ENCODE results near the gene ARHGEF25. TPM values are rescaled to one million over a fixed set of nuclear protein-coding genes. Genes with fewer than 3 reads are reported as not detected.

ARHGEF25 gene
- total RNA-seq, 2 donors from 2014 or later = 73.8 to 77.0 TPM

DNA sequence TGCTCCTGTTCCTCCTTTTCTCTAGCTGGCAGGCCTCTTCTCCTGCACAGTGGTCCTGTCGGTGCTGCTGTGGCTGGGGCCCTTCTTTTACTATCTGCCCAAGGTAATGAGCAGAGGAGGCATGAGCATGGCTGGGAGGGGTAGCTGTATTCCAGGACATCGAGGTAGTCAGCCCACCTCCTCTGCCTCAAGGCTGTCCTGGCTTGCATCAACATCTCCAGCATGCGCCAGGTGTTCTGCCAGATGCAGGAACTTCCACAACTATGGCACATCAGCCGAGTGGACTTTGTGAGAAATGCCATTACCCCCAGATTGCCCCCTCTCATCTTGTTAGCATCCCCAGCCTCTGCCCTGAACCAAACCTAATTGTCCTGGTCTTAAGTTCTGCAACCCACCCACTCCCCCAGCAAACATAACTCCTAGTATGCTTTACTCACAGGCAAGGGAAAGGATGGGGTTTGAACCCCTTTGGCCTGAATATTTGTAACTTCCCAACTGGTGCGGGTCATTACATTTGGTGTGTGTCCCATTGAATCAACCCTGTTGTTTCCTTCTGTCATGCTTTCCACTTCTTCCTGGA, 12.7 kb downstream of the ARHGEF25 start:
- Histone ChIP-seq H3K9me3 (no peaks in the 10 kb centered on the region), H3K4me1 (ENCODE audit: control insufficient read depth in 1 of 2, low read depth in 2 of 2) (peaks cover 7 to 10% of the 10 kb centered on the region in 2 donors), H3K27me3 (replicated peaks; ENCODE audit: insufficient read depth) (no peaks in the 10 kb centered on the region), H3K36me3 (peaks cover 12% of the 10 kb centered on the region), H3K27ac (no peak overlapping the region), H3K4me3 (no peak overlapping the region)
- TF ChIP-seq, protein P1, sequence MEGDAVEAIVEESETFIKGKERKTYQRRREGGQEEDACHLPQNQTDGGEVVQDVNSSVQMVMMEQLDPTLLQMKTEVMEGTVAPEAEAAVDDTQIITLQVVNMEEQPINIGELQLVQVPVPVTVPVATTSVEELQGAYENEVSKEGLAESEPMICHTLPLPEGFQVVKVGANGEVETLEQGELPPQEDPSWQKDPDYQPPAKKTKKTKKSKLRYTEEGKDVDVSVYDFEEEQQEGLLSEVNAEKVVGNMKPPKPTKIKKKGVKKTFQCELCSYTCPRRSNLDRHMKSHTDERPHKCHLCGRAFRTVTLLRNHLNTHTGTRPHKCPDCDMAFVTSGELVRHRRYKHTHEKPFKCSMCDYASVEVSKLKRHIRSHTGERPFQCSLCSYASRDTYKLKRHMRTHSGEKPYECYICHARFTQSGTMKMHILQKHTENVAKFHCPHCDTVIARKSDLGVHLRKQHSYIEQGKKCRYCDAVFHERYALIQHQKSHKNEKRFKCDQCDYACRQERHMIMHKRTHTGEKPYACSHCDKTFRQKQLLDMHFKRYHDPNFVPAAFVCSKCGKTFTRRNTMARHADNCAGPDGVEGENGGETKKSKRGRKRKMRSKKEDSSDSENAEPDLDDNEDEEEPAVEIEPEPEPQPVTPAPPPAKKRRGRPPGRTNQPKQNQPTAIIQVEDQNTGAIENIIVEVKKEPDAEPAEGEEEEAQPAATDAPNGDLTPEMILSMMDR (IDR thresholded peaks at IDR 0.05) = no peak
- DNase-seq (ENCODE audit: low spot score) (no peak), ATAC-seq (ENCODE audit: insufficient number of reproducible peaks, low FRiP score, low read depth) (no peak)

DNA sequence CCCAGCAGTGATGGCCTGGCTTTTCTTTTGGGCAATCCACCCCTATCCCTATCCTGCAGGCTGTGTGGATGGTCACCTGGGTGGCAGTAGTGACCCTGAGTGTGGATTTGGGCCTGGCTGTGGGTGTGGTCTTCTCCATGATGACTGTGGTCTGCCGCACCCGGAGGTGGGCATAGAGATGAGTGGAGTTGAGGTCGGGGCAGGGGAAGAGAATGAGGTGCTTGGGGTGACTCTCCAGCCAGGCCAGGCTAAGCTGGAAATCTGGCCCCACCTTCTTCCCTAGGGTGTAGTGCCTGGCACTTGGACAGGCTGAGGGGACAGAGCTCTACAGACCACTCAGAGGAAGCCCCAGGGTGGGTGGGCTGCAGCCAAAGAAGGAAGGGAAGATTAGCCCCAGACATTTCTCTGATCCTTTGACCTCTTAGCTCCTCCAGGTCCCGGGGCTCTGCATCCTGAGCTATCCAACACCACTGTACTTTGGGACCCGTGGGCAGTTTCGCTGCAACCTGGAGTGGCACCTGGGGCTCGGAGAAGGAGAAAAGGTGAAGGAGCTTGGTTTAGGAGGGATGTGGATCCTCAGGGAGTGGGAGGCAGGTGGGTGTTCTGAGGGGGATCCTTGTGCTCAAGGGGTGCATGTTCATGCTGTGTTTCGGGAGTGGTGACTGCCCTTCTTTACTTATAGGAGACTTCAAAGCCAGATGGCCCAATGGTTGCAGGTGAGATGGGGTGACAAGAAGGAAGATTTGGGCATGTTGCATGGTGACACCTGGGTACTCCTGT, 13.4 kb downstream of the ARHGEF25 start:
- Histone ChIP-seq H3K9me3 (no peaks in the 10 kb centered on the region), H3K27ac (no peak overlapping the region), H3K4me1 (ENCODE audit: control insufficient read depth in 1 of 2, low read depth in 2 of 2) (peaks cover 7 to 10% of the 10 kb centered on the region in 2 donors), H3K36me3 (peaks cover 12% of the 10 kb centered on the region), H3K4me3 (no peak overlapping the region), H3K27me3 (replicated peaks; ENCODE audit: insufficient read depth) (no peaks in the 10 kb centered on the region)
- no peak for DNase-seq (ENCODE audit: low spot score)
- TF ChIP-seq, protein P1 (IDR thresholded peaks at IDR 0.05) = no peak
- ATAC-seq (ENCODE audit: insufficient number of reproducible peaks, low FRiP score, low read depth) = no peak

DNA sequence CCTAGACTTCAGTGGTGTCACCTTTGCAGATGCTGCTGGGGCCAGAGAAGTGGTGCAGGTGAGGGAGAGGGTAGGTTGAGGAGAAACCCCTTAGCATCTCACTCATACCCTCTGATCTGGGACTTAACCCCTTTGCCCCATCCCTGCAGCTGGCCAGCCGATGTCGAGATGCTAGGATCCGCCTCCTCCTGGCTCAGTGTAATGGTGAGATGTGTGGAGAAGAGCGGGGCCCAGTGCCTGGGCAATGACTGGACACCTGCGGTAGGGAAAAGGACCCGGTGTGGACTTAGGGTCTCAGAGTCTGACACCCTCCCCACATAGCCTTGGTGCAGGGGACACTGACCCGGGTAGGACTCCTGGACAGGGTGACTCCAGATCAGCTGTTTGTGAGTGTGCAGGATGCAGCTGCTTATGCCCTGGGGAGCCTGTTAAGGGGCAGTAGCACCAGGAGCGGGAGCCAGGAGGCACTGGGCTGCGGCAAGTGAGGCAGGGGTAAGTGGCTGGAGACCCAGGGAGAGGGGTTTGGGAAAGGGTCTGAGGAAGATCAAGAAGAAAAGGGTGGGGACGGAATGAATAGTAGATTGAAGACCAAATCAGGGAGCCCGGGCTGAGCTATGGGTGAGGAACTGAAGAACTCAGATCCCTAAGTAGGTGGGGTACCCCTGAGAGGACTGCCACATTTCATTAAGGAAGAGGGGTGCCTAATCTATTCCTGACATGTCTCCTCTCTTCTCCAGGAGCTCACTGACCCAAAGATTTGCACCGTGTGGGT, 14.2 kb downstream of the ARHGEF25 start:
- ATAC-seq (ENCODE audit: insufficient number of reproducible peaks, low FRiP score, low read depth) = no peak

DNA sequence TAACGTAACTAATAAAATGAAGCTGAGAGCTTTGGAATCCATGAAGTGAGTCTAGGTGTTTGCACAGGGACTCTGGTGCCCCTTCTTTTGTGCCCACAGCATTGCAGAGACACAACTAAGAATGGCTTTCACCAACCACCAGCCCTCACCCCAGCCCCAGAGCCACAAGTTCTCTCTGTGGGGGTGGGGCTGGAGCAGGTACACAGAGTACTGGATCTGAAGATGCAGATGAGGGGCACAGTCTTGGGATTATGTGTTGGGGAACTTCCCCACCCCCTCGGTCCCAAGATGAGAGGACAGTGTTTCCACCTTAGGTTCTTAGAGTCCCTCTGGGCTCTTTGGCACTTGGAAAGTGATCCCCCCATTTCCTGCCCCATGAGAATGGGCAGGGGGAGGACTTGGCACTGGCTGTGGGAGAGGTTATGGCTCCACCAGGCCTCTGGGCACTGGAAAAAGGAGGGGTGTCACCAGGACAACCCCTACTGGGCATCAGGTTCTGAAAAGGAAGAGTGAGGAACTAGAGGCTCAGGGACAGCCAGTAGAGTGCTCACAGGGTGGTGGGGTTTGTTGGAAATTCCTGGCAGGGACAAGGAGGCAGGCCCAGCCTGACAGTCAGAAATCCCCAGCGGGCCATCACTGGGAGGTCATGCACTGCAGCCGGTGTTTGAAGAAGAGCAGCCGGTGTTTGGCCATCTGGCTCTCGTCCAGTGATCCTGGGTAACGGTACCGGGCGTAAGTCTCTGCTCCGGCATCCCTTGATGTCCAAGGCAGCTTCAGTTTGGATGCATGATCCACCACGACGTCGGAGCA, 15.1 kb downstream of the ARHGEF25 start:
- no peak for DNase-seq (ENCODE audit: low spot score)
- TF ChIP-seq, protein P1 (IDR thresholded peaks at IDR 0.05) = no peak
- H3K4me3 ChIP-seq = no peak overlapping the region
- no peak for ATAC-seq (ENCODE audit: insufficient number of reproducible peaks, low FRiP score, low read depth)
- no peaks in the 10 kb centered on the region for H3K27me3 ChIP-seq (replicated peaks; ENCODE audit: insufficient read depth)
- no peak overlapping the region for H3K27ac ChIP-seq
- H3K4me1 ChIP-seq (ENCODE audit: control insufficient read depth in 1 of 2, low read depth in 2 of 2) = peaks cover 2% of the 10 kb centered on the region in 2 donors
- peaks cover 12% of the 10 kb centered on the region for H3K36me3 ChIP-seq
- no peaks in the 10 kb centered on the region for H3K9me3 ChIP-seq

More for the DNA sequence above, 14.2 kb downstream of the ARHGEF25 start:
- Histone ChIP-seq H3K27me3 (replicated peaks; ENCODE audit: insufficient read depth) (no peaks in the 10 kb centered on the region), H3K27ac (no peak overlapping the region), H3K4me3 (no peak overlapping the region), H3K9me3 (no peaks in the 10 kb centered on the region), H3K4me1 (ENCODE audit: control insufficient read depth in 1 of 2, low read depth in 2 of 2) (peaks cover 7 to 10% of the 10 kb centered on the region in 2 donors), H3K36me3 (peaks cover 12% of the 10 kb centered on the region)
- no peak for DNase-seq (ENCODE audit: low spot score)
- TF ChIP-seq, protein P1 (IDR thresholded peaks at IDR 0.05) = no peak

Measured in thoracic aorta (tissue), 2 donors.